ENCODE measurements around the gene CLCN2. TPM values are rescaled to one million over a fixed set of nuclear protein-coding genes. Genes with fewer than 3 reads are reported as not detected.

CLCN2 gene
- total and polyA plus RNA-seq, 2 donors (not counting 1 experiment from before 2014, with no cell fraction given): 0.93 to 3.1 TPM

- no peak for TF ChIP-seq EZH2 (IDR thresholded peaks at IDR 0.05; ENCODE audit: low read length, missing control alignments)
- TF ChIP-seq, protein P1, sequence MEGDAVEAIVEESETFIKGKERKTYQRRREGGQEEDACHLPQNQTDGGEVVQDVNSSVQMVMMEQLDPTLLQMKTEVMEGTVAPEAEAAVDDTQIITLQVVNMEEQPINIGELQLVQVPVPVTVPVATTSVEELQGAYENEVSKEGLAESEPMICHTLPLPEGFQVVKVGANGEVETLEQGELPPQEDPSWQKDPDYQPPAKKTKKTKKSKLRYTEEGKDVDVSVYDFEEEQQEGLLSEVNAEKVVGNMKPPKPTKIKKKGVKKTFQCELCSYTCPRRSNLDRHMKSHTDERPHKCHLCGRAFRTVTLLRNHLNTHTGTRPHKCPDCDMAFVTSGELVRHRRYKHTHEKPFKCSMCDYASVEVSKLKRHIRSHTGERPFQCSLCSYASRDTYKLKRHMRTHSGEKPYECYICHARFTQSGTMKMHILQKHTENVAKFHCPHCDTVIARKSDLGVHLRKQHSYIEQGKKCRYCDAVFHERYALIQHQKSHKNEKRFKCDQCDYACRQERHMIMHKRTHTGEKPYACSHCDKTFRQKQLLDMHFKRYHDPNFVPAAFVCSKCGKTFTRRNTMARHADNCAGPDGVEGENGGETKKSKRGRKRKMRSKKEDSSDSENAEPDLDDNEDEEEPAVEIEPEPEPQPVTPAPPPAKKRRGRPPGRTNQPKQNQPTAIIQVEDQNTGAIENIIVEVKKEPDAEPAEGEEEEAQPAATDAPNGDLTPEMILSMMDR (conservative IDR thresholded peaks at IDR 0.05 in 1 of 2, IDR thresholded peaks at IDR 0.05 in 1 of 2; ENCODE audit: low read depth in 1 of 2, low read length in 2 of 2): no peak
- Histone ChIP-seq H4K20me1 (ENCODE audit: control insufficient read depth, extremely low read depth, insufficient read depth, low read length) (peaks cover 4% of the 10 kb centered on the region), H3K9me3 (ENCODE audit: control insufficient read depth, insufficient read depth, low read depth, low read length) (no peaks in the 10 kb centered on the region), H3K4me1 (ENCODE audit: control insufficient read depth, extremely low read depth, insufficient read depth, low read length) (peaks cover 23% of the 10 kb centered on the region), H3K27ac (ENCODE audit: insufficient read depth, low read length) (peak overlapping the region; percentile 95), H3K27me3 (ENCODE audit: control insufficient read depth, insufficient read depth, low read length) (no peaks in the 10 kb centered on the region), H3K4me3 (replicated peaks in 1 of 4; ENCODE audit: control extremely low read depth in 1 of 4, insufficient read depth in 1 of 4, low read depth in 3 of 4, low read length in 4 of 4) (peak overlapping the region; percentile 90 to 98 (median 95)), H2AFZ (ENCODE audit: low read length) (no peak overlapping the region), H3K4me2 (ENCODE audit: extremely low read depth, insufficient read depth, low read length) (peak overlapping the region; percentile 95), H3K9ac (ENCODE audit: insufficient read depth, low read length) (no peak overlapping the region), H3K36me3 (ENCODE audit: control insufficient read depth, insufficient read depth, low read length) (peaks cover 26% of the 10 kb centered on the region), H3K79me2 (ENCODE audit: control insufficient read depth, insufficient read depth, low read length) (peaks cover 70% of the 10 kb centered on the region)
- no peak for DNase-seq (ENCODE audit: low read depth in 2 of 2)
Observed at GRCh38 chr3:184316792-184317191, 44.6 kb downstream of the CLCN2 start.

DNA sequence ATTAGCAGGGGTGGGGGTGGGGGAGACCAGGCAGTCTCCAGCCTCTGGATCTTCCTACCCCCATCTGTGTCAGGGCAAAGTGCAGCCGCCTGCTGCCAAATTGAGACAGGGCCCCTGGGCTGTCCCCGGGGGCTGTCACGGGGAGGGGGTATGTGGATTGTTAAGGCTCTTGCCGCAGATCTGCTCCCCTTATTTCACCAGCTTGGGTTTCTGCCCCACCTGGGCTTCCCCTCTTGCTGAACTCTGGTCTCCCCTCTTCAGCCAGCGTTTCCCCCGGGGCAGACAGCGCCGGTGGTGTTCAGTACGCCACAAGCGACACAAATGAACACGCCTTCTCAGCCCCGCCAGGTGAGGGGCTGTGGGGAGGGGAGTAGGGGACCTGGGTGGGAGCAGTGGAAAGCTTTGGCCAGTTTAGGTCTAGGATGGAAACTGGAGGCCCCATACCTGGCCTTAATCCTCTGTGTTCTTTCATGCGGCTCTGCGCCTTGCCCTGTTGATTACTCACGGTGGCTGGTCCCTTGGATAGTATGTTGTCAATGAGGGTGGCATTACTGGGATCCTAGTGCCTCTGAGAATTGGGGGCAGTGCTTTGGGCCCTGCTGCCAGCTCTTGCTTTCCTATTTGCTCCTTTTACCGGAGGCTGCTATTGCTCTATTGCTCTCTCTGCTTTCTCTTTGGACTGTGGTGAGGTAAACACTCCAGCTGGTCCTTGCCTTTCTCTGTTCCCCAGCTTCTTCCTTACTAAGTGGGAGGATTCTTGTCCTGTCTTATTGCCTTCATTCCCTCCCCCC lies 45.3 kb downstream of the CLCN2 start:
- Histone ChIP-seq H3K4me2 (ENCODE audit: extremely low read depth, insufficient read depth, low read length) (peak overlapping the region; percentile 95), H3K36me3 (ENCODE audit: control insufficient read depth, insufficient read depth, low read length) (peaks cover 20% of the 10 kb centered on the region), H4K20me1 (ENCODE audit: control insufficient read depth, extremely low read depth, insufficient read depth, low read length) (peaks cover 4% of the 10 kb centered on the region), H3K27ac (ENCODE audit: insufficient read depth, low read length) (peak overlapping the region; percentile 95), H3K79me2 (ENCODE audit: control insufficient read depth, insufficient read depth, low read length) (peaks cover 63% of the 10 kb centered on the region), H2AFZ (ENCODE audit: low read length) (no peak overlapping the region), H3K27me3 (ENCODE audit: control insufficient read depth, insufficient read depth, low read length) (no peaks in the 10 kb centered on the region), H3K4me1 (ENCODE audit: control insufficient read depth, extremely low read depth, insufficient read depth, low read length) (peaks cover 20% of the 10 kb centered on the region), H3K9ac (ENCODE audit: insufficient read depth, low read length) (peak overlapping the region; percentile 94), H3K4me3 (replicated peaks in 1 of 4; ENCODE audit: control extremely low read depth in 1 of 4, insufficient read depth in 1 of 4, low read depth in 3 of 4, low read length in 4 of 4) (peak overlapping the region; percentile 90 to 98 (median 95)), H3K9me3 (ENCODE audit: control insufficient read depth, insufficient read depth, low read depth, low read length) (no peaks in the 10 kb centered on the region)
- DNase-seq (ENCODE audit: low read depth in 2 of 2): peak in 1 of 2 donors; percentile 23
- no peak for TF ChIP-seq EZH2 (IDR thresholded peaks at IDR 0.05; ENCODE audit: low read length, missing control alignments)
- TF ChIP-seq, protein P1 (conservative IDR thresholded peaks at IDR 0.05 in 1 of 2, IDR thresholded peaks at IDR 0.05 in 1 of 2; ENCODE audit: low read depth in 1 of 2, low read length in 2 of 2): no peak

DNA sequence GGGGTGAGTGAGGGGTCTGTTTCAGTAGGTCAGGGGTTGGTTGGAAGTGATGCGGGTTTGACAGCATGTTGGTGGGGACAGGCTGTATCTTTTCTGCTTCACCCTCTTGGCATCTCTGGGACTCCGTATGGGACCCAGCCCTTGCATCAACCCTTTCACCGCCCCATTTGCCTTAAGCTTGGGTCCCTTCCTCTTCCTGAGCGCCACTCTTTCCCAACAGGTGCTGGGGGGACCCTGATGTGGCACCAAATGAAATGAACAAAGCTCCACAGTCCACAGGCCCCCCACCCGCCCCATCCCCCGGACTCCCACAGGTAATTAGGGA lies 45.9 kb downstream of the CLCN2 start:
- peaks cover 20% of the 10 kb centered on the region for H3K4me1 ChIP-seq (ENCODE audit: control insufficient read depth, extremely low read depth, insufficient read depth, low read length)

More for the DNA sequence above, 45.9 kb downstream of the CLCN2 start:
- H3K4me3 ChIP-seq (replicated peaks in 1 of 4; ENCODE audit: control extremely low read depth in 1 of 4, insufficient read depth in 1 of 4, low read depth in 3 of 4, low read length in 4 of 4): peak overlapping the region; percentile 90 to 98 (median 95)
- H3K9ac ChIP-seq (ENCODE audit: insufficient read depth, low read length): peak overlapping the region; percentile 94
- H3K4me2 ChIP-seq (ENCODE audit: extremely low read depth, insufficient read depth, low read length): peak overlapping the region; percentile 95
- H3K36me3 ChIP-seq (ENCODE audit: control insufficient read depth, insufficient read depth, low read length): peaks cover 14% of the 10 kb centered on the region
- peaks cover 4% of the 10 kb centered on the region for H4K20me1 ChIP-seq (ENCODE audit: control insufficient read depth, extremely low read depth, insufficient read depth, low read length)
- H3K27ac ChIP-seq (ENCODE audit: insufficient read depth, low read length): peak overlapping the region; percentile 95
- peaks cover 58% of the 10 kb centered on the region for H3K79me2 ChIP-seq (ENCODE audit: control insufficient read depth, insufficient read depth, low read length)
- H2AFZ ChIP-seq (ENCODE audit: low read length): no peak overlapping the region
- H3K9me3 ChIP-seq (ENCODE audit: control insufficient read depth, insufficient read depth, low read depth, low read length): no peaks in the 10 kb centered on the region
- no peaks in the 10 kb centered on the region for H3K27me3 ChIP-seq (ENCODE audit: control insufficient read depth, insufficient read depth, low read length)
- DNase-seq (ENCODE audit: low read depth in 2 of 2): no peak
- no peak for TF ChIP-seq EZH2 (IDR thresholded peaks at IDR 0.05; ENCODE audit: low read length, missing control alignments)
- TF ChIP-seq, protein P1 (conservative IDR thresholded peaks at IDR 0.05 in 1 of 2, IDR thresholded peaks at IDR 0.05 in 1 of 2; ENCODE audit: low read depth in 1 of 2, low read length in 2 of 2): no peak

Measured in fibroblast of lung (primary cell).